Left lobe of liver (tissue), 2 donors: Measurements from ENCODE around the gene CAPRIN2. TPM values are rescaled to one million over a fixed set of nuclear protein-coding genes. Genes with fewer than 3 reads are reported as not detected.

ENCODE experiments used
- ATAC-seq: fragments of 200-7000 bp; cut with Tn5 transposase; one replicate; pipeline ENCODE4 v1.9.1; 2020; ENCODE audit warnings: mild to moderate bottlenecking, moderate library complexity
- DNase-seq: peaks from one replicate; pipeline ENCODE4 v3.0.0-alpha.2; 2020; ENCODE audit warnings: low spot score
- total RNA-seq: library from RNA; stranded (reverse); gene quantifications from one replicate; pipeline ENCODE4 v1.2.1, GENCODE V29; 2021
- donor health status: DM: no; HTN: no; CAD: no; lungs with moderate emphysema.
- donor health status: DM: no; HTN: yes; CAD: no.

CAPRIN2 gene
- total RNA-seq, 1 donor from 2014 or later, result 7.2 TPM

- no peak for ATAC-seq
Measured at GRCh38 chr12:30763053-30763452, 8.3 kb upstream of the CAPRIN2 start.

GRCh38 chr12:30761730-30762129, 7.0 kb upstream of the CAPRIN2 start:
- ATAC-seq, result no peak

More at GRCh38 chr12:30763053-30763452, 8.3 kb upstream of the CAPRIN2 start:
- no peak for DNase-seq

GRCh38 chr12:30757316-30757715, 2.6 kb upstream of the CAPRIN2 start:
- ATAC-seq, result no peak
- no peak for DNase-seq

More at GRCh38 chr12:30761730-30762129, 7.0 kb upstream of the CAPRIN2 start:
- DNase-seq, result no peak

- ATAC-seq, result no peak
- peak; percentile 50 for DNase-seq
Measured at GRCh38 chr12:30756074-30756473, 1.3 kb upstream of the CAPRIN2 start.

GRCh38 chr12:30755395-30755762, 628 bp upstream of the CAPRIN2 start:
- no peak for ATAC-seq
- no peak for DNase-seq

- DNase-seq (no peak), ATAC-seq (no peak)
Measured at GRCh38 chr12:30754383-30754749, 385 bp downstream of the CAPRIN2 start.

GRCh38 chr12:30753751-30754382, 884 bp downstream of the CAPRIN2 start:
- no peak for ATAC-seq
- DNase-seq, result no peak

- ATAC-seq (no peak), DNase-seq (no peak)
Measured at GRCh38 chr12:30753233-30753632, 1.5 kb downstream of the CAPRIN2 start.

- no peak for DNase-seq
- no peak for ATAC-seq
Measured at GRCh38 chr12:30752255-30752654, 2.5 kb downstream of the CAPRIN2 start.

- DNase-seq, result no peak
Measured at GRCh38 chr12:30748147-30748546, 6.6 kb downstream of the CAPRIN2 start.

GRCh38 chr12:30746190-30746589, 8.6 kb downstream of the CAPRIN2 start:
- DNase-seq (no peak), ATAC-seq (no peak)

More at GRCh38 chr12:30748147-30748546, 6.6 kb downstream of the CAPRIN2 start:
- no peak for ATAC-seq

GRCh38 chr12:30744321-30744720, 10.4 kb downstream of the CAPRIN2 start:
- DNase-seq, result no peak
- no peak for ATAC-seq

- ATAC-seq, result no peak
Measured at GRCh38 chr12:30740274-30740673, 14.5 kb downstream of the CAPRIN2 start.

GRCh38 chr12:30739020-30739419, 15.7 kb downstream of the CAPRIN2 start:
- no peak for DNase-seq
- no peak for ATAC-seq

More at GRCh38 chr12:30740274-30740673, 14.5 kb downstream of the CAPRIN2 start:
- no peak for DNase-seq

- DNase-seq (no peak), ATAC-seq (peak; percentile 92)
Measured at GRCh38 chr12:30732954-30733637, 21.7 kb downstream of the CAPRIN2 start.

- DNase-seq (no peak), ATAC-seq (no peak)
Measured at GRCh38 chr12:30730011-30730410, 24.7 kb downstream of the CAPRIN2 start.

GRCh38 chr12:30729547-30729946, 25.2 kb downstream of the CAPRIN2 start:
- DNase-seq (no peak), ATAC-seq (no peak)

- DNase-seq, result no peak
- ATAC-seq, result no peak
Measured at GRCh38 chr12:30726647-30727046, 28.1 kb downstream of the CAPRIN2 start.

- DNase-seq (no peak), ATAC-seq (no peak)
Measured at GRCh38 chr12:30725739-30726138, 29.0 kb downstream of the CAPRIN2 start.

GRCh38 chr12:30719060-30719459, 35.7 kb downstream of the CAPRIN2 start:
- no peak for ATAC-seq
- DNase-seq, result no peak

GRCh38 chr12:30707613-30708342, 47.0 kb downstream of the CAPRIN2 start:
- no peak for ATAC-seq
- DNase-seq, result no peak

GRCh38 chr12:30706476-30706875, 48.3 kb downstream of the CAPRIN2 start:
- no peak for ATAC-seq
- DNase-seq, result no peak
